ACC112 (cell line): Measurements from ENCODE around the gene IER5.

ENCODE experiments used
- H2AFZ ChIP-seq: fragments of 200-600 bp; sonication (generic); one replicate; pipeline ENCODE4 v1.6.0; 2017; ENCODE audit warnings: antibody characterized with exemption, low read length; ENCODE audit not compliant: unreplicated experiment
- H3K27ac ChIP-seq: fragments of 200-600 bp; sonication (generic); 2 replicates; pipeline ENCODE4 v1.5.1; 2014; ENCODE audit warnings: low read depth, mild to moderate bottlenecking, antibody characterized with exemption, low read length, moderate library complexity
- H3K27me3 ChIP-seq: fragments of 200-600 bp; sonication (generic); 2 replicates; pipeline ENCODE4 v1.6.1; 2014; ENCODE audit warnings: mild to moderate bottlenecking, antibody characterized with exemption, low read length, moderate library complexity, mixed read lengths; ENCODE audit not compliant: insufficient read depth
- H3K36me3 ChIP-seq: fragments of 200-600 bp; sonication (generic); 2 replicates; pipeline ENCODE4 v1.6.1; 2016; ENCODE audit warnings: mild to moderate bottlenecking, antibody characterized with exemption, low read length, moderate library complexity, mixed read lengths; ENCODE audit not compliant: insufficient read depth
- H3K4me1 ChIP-seq: fragments of 200-600 bp; sonication (generic); one replicate; pipeline ENCODE4 v1.6.1; 2016; ENCODE audit warnings: low read length, mixed read lengths; ENCODE audit not compliant: insufficient read depth, unreplicated experiment, control insufficient read depth
- H3K4me3 ChIP-seq: fragments of 200-600 bp; sonication (generic); 2 replicates; pipeline ENCODE4 v1.5.1; 2014; ENCODE audit warnings: mild to moderate bottlenecking, low read depth, low read length
- H3K79me2 ChIP-seq: fragments of 200-600 bp; sonication (generic); one replicate; pipeline ENCODE4 v1.6.0; 2016; ENCODE audit warnings: low read length; ENCODE audit not compliant: control insufficient read depth, unreplicated experiment, insufficient read depth

Gene IER5

DNA sequence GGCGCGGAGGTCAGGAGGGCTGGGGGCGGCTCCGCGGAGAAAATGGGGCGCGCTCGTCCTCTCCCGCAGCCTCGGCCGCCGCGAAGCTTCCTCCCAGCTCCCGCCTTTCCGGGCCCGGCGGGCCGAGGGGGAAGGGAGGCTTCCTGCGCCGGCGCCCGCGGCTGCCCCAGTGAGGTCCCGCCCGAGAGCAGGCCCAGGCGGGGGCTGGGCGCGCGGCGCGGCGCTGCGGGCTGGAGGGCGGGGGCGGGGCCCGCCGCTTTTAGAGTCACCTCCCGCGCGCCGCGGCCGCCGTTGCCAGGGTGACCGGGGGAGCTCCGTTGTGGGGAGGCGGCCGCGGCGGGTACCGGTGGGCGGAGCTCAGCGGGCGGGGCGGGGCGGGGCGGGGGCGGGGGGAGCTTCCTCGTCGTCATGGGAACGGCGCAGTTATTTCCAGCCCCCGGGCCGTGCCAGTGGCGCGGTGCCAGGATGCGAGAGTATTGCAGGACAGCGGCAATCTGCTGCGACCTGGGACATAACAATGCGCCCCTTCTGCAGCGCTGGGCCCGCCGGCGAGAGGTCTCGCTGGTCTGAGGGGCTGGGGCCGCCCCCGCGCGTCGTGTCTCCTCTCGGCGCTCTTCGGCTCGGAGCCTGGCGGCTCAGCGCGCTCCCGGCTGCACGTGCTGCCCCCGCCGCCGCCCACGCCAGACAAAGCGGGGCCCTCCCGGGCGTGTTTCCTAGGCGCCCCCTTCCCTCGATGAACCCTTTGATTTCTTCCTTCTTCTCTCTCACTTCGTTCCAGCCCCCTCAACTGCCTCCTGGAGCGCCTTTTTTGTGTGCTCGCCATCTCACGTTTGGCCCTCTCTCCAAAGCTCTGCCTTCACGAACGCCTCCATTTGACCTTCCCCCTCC lies 16.9 kb downstream of the IER5 start:
- H3K27ac ChIP-seq: peak overlapping the region; percentile 71

DNA sequence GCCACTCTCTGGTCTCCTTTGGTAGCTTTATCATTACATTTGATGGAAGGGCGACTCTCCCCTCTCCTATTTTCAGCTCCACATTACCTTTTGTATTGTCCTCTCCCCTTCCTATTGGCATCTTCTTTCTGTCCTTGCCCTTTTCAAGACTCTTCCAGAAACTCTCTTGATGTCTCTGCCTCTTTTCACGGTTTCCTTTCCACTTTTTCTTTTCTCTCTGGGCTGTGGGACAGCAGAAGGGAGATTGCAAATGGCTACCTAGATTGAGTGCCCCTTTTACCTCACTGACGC lies 17.5 kb downstream of the IER5 start:
- H2AFZ ChIP-seq: peak overlapping the region; percentile 70
- H3K36me3 ChIP-seq: no peaks in the 10 kb centered on the region
- H3K79me2 ChIP-seq: peaks cover 17% of the 10 kb centered on the region
- peaks cover 60% of the 10 kb centered on the region for H3K4me1 ChIP-seq
- H3K27ac ChIP-seq: no peak overlapping the region
- H3K4me3 ChIP-seq: peak overlapping the region; percentile 78
- H3K27me3 ChIP-seq: no peaks in the 10 kb centered on the region

More for the DNA sequence above, 16.9 kb downstream of the IER5 start:
- no peaks in the 10 kb centered on the region for H3K36me3 ChIP-seq
- H3K4me1 ChIP-seq: peaks cover 66% of the 10 kb centered on the region
- H3K4me3 ChIP-seq: peak overlapping the region; percentile 84
- peaks cover 17% of the 10 kb centered on the region for H3K79me2 ChIP-seq
- peak overlapping the region; percentile 70 for H2AFZ ChIP-seq
- H3K27me3 ChIP-seq: no peaks in the 10 kb centered on the region

DNA sequence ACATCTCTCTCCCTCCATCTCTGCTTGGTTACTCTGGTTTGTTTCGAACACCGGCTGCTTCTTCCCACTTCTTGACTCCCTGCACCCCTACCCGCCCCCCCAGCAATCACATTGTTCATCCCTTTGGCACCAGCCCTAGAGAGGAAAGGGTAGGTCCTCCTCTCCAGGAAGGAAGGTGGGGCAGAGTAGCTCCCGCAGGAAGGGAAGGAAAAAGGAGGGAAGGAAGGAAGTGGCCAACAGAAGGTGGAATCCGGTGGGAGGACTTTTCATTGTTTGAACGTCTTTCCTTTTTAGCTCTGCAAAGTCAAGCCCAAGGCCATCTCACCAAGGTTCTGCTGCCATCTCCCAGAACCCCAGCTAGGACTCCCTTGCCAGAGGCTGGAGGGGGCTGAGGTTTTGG lies 18.0 kb downstream of the IER5 start:
- no peak overlapping the region for H3K27ac ChIP-seq
- no peaks in the 10 kb centered on the region for H3K27me3 ChIP-seq
- H3K36me3 ChIP-seq: no peaks in the 10 kb centered on the region
- peaks cover 17% of the 10 kb centered on the region for H3K79me2 ChIP-seq
- peaks cover 60% of the 10 kb centered on the region for H3K4me1 ChIP-seq
- no peak overlapping the region for H3K4me3 ChIP-seq
- H2AFZ ChIP-seq: no peak overlapping the region

DNA sequence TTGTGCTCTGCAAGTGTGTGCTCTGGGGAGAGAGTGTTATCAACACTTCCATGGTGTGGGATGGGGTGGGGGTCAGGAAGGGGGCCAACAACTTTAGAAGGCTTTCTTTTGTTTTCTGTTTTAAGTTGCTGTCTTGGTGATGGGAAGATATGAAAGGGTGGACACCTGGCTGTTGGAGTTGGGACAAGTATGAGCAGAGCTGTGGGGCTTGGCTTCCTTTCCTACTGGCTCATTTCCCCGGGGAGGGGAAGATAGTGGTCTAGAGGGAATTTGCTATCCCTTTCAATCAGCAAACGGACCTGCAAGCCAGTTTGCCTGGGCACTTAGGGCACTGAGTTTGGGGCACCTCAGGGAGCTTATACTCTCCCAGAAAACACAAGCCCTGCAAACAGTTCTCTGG lies 19.2 kb downstream of the IER5 start:
- Histone ChIP-seq H3K4me3 (no peak overlapping the region), H2AFZ (no peak overlapping the region), H3K4me1 (peaks cover 58% of the 10 kb centered on the region), H3K36me3 (no peaks in the 10 kb centered on the region), H3K79me2 (peaks cover 17% of the 10 kb centered on the region), H3K27ac (no peak overlapping the region), H3K27me3 (no peaks in the 10 kb centered on the region)

DNA sequence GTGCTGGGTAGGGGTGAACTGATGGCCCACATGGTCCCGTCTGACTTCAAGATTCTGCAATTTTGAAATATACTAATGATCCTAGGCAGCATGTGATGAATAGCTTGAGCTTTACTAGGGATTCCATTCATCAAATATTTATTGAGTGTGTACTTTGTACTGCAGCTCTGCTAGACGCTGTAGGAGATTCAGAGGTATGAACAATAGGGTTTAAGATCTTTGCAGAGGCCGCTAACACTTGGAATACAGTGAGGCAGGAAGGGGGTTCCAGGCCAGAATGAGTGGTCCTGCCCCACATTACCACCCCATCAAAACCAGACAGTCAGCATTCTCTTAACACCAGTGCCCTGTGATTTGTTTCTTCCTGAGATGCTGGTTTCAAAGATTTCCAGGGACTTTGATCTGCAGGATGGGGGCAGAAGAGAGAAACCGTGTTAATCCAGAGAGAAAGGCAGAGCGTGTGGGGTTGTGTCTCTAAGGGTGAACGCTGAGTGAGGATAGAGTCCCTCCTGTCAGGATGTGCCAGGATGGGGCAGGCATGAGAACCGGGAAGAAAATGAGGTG lies 19.9 kb downstream of the IER5 start:
- H3K4me1 ChIP-seq: peaks cover 58% of the 10 kb centered on the region
- H3K36me3 ChIP-seq: no peaks in the 10 kb centered on the region
- no peak overlapping the region for H2AFZ ChIP-seq
- no peaks in the 10 kb centered on the region for H3K27me3 ChIP-seq
- peaks cover 13% of the 10 kb centered on the region for H3K79me2 ChIP-seq
- H3K27ac ChIP-seq: no peak overlapping the region
- H3K4me3 ChIP-seq: no peak overlapping the region

DNA sequence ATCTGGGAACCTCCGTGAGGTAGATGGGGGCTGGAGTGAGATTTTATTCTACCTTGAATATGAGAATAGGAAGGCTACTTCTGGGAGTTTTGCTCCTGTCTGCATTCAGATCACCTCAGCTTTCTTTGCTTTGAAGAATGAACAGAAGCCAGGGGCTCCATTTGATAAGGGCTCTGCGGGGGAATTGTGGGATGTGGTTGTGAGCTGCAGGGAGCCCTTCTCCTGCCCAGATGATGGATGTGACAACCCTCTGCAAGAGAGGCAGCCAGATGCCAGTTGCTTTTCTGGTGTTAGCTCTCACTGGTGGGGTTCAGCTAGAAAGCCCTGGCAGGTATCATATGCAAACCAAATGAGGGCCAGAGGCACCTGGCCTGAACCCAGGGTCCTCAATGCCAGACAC lies 21.5 kb downstream of the IER5 start:
- H3K4me3 ChIP-seq: no peak overlapping the region
- H3K27me3 ChIP-seq: no peaks in the 10 kb centered on the region
- H2AFZ ChIP-seq: no peak overlapping the region
- H3K79me2 ChIP-seq: no peaks in the 10 kb centered on the region
- peaks cover 56% of the 10 kb centered on the region for H3K4me1 ChIP-seq
- no peak overlapping the region for H3K27ac ChIP-seq
- no peaks in the 10 kb centered on the region for H3K36me3 ChIP-seq

DNA sequence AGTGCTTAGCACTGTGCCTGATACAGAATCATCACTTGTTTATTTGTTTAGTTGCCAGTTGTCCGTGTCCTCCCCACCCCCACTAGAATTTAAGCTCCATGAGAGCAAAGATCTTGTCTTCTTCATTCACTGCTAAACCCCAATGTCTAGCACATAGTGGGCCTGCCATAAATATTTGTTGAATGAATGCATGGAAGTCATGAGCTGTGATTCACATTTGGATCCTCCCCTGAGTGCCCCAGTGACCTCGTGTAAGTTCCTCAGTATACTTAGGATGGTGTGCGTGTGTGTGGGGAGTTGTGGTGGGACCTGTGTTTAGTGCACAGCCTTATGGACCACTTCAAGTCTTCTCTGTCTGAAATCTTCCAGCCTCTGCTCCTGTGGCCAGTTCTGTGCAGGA lies 23.1 kb downstream of the IER5 start:
- Histone ChIP-seq H3K36me3 (no peaks in the 10 kb centered on the region), H3K27me3 (no peaks in the 10 kb centered on the region), H3K4me3 (peak overlapping the region; percentile 12; the same call in 1 of the 2 replicates), H3K79me2 (no peaks in the 10 kb centered on the region), H3K27ac (peak overlapping the region; percentile 91), H3K4me1 (peaks cover 50% of the 10 kb centered on the region), H2AFZ (no peak overlapping the region)

DNA sequence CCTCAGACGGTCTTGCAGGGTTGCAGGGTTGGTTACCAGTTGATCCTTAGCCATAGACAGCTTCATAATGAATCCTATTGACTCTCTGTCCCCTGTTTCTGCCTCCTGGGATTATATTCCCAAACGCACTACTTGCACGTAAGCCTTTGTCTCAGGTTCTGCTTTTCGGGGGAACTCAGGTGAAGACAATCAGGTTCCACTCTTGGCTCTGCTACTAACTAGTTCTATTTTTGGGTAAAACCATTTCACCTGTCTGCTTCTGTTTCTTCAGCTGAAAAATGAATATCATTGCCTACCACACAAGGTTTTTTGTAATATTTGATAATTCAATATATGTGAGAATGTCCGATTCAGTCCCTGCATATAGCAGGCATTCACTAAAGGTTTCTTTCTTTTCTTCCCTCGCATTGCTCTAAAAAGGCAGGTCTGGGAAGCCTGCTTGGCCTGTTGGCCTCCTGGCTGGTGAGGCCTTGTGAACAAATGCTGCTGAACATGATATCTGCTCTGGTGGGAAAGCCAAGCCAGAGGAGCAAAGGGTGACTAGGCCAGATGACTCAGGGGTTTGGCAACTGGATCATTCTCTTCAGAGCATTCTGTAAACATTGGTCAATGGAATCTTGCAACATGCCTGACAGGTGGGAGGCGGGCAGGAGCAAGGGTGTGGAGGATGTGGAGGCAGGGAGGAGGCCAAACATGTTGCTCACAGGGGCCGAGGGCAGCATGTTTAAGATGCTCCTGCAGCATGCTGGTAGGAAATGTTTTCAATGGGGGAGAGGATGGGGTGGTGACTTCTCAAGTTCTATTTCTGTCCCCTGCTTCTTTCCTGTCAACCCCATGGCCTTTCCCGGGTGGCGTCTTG lies 23.8 kb downstream of the IER5 start:
- Histone ChIP-seq H3K4me1 (peaks cover 50% of the 10 kb centered on the region), H3K79me2 (no peaks in the 10 kb centered on the region), H3K36me3 (no peaks in the 10 kb centered on the region), H3K27me3 (no peaks in the 10 kb centered on the region), H3K27ac (peak overlapping the region; percentile 91), H3K4me3 (peak overlapping the region; percentile 12; the same call in 1 of the 2 replicates), H2AFZ (no peak overlapping the region)

DNA sequence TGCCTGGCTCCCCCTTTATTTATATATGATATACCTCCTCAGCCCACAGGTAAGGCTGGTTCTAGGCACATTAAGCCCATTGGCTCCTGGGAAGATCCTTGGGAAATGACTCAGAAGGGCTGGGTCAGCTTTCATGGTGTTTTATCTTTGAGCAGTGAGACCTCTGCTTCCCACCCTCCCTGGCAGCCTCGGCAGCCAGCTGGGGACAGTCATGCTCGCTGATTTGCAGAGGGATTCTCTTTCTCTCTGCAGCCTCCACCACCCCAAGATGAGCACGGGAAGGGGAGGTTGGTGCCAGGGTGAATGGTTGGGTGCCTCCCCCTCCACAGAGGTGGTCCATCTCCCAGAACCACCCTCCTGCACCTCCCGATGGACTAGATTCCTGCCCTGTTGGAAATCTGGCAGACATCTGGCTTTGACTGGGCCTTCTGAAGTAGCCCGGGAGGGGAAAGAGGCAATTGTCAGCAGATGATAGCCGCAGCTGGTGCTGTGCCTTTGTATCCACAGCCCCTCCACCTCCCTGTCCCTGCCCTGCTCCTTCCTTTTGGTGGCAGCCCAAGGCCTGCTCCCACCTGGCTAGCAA lies 24.6 kb downstream of the IER5 start:
- H3K27ac ChIP-seq: peak overlapping the region; percentile 79

DNA sequence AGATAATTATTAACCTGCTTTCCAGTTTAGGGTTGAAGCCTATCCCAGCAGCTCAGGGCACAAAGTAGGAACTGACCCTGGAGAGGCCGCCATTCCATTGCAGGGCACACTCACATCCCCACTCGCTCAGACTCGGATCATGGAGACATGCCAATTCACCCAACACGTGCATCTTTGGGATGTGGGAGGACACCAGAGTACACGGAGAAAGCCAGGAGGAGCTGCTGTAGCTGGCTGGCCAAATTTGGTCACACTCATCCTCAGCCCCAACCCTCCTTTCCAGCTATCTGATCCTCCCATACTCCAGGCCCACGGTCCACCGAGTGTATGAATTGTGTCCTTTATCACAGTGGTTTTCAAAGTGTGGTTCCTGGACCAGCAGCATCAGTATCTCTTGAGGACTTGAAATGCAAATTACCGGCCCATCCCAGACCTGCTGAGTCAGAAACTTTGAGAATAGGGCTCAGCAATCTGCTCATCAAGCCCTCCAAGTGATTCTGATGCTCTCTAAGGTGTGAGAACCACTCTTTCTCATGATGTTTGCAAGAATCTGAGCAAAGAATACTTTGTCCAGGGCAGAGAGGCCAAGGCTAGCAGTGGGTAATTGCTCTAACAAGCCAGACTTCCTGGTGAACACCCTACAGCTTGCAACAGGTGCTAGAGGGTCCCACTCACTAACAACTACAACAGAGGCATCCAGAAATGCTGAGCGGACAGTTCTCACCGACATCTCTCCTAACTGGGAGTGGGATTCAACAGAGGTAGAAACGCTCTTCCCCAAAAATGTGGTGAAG lies 26.3 kb downstream of the IER5 start:
- Histone ChIP-seq H3K27ac (no peak overlapping the region), H3K4me1 (peaks cover 37% of the 10 kb centered on the region)

More for the DNA sequence above, 24.6 kb downstream of the IER5 start:
- Histone ChIP-seq H2AFZ (no peak overlapping the region), H3K79me2 (no peaks in the 10 kb centered on the region), H3K27me3 (no peaks in the 10 kb centered on the region), H3K36me3 (no peaks in the 10 kb centered on the region), H3K4me1 (peaks cover 50% of the 10 kb centered on the region), H3K4me3 (no peak overlapping the region)

More for the DNA sequence above, 26.3 kb downstream of the IER5 start:
- no peak overlapping the region for H2AFZ ChIP-seq
- H3K27me3 ChIP-seq: no peaks in the 10 kb centered on the region
- H3K79me2 ChIP-seq: no peaks in the 10 kb centered on the region
- no peak overlapping the region for H3K4me3 ChIP-seq
- H3K36me3 ChIP-seq: no peaks in the 10 kb centered on the region
